Activated gamma-delta T cell treated with Interleukin-2 at 50 U/mL for 16 hours (primary cell): ENCODE measurements around the gene FARP1.
A peak's percentile ranks its signal among the peaks of the same experiment; 100 is the strongest.

ENCODE experiments used
- DNase-seq: peaks from one replicate; pipeline ENCODE4 v3.0.0-alpha.2; 2020

FARP1 gene

DNA sequence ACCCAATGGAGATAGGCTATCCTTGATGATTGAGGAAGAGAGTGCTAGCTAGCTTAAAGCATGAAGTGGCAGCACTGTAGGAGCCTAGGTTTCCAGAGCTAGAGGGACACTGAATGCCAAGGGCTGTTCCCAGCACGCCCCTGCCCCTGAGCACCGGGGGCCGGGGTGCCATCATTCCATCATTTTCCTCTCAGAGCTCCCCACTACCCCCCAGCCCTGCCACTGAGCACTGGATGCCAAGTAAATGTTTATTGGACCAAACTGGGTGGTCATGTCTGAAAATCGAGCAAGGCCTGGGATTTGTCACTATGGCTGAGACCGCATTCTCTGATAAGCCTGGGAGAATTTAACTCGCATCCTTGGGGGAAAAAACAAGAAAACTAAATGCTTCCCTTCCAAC lies 291.2 kb downstream of the FARP1 start:
- DNase-seq, result no peak

DNA sequence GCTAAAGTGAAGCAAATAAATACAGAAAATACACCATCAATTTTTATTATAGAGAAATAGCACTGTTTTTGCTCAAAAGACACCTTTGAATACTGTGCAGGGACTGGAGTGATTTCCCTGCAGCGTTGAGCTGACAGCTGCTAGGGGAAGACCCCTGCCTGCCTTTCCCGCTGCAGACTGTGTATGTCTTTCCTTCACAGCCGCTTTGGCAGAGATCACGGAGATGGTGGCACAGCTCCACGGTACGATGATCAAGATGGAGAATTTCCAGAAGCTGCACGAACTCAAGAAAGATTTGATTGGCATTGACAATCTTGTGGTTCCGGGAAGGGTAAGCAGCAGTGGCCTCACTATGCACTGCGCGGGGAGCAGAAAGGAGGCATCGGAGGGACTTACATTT lies 292.5 kb downstream of the FARP1 start:
- no peak for DNase-seq

GRCh38 chr13:98436233-98436910 lies 293.5 kb downstream of the FARP1 start:
- no peak for DNase-seq

- no peak for DNase-seq
Observed at GRCh38 chr13:98438246-98439125, 295.6 kb downstream of the FARP1 start.

DNA sequence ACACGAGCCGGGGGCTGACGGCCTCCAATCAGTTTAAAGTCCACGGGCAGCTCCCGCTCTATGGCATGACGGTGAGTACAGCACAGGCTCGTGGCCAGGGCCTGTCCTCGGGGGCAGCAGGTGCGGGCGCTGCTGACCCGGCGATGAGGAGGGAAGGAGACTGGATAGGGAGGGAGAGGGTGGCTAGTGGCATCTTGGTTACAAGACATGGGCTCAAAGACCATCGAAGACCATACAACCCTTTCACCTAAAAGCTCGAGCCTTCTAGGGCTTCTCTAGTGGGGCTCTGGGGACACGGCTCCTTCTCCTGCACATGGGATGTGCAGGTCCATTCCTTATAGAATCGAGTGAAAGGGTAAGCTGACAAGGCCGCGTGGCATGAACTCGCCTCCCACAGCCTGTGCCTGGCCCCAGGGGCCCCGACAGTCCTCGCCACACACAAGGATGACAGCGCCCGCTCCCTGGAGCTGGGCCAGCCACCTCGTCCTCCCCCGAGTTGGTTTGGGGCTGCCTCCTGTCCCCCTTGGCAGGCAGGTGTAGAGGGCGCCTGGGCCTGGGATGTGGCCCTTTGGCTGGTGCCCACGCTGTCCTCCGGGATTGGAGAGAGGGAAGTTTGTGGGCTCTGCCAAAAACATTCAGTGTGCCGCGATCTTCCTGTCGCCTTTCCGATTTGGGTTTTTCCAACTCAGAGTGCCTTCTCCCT lies 296.4 kb downstream of the FARP1 start:
- DNase-seq, result no peak

- no peak for DNase-seq
Observed at GRCh38 chr13:98439896-98440295, 297.0 kb downstream of the FARP1 start.

DNA sequence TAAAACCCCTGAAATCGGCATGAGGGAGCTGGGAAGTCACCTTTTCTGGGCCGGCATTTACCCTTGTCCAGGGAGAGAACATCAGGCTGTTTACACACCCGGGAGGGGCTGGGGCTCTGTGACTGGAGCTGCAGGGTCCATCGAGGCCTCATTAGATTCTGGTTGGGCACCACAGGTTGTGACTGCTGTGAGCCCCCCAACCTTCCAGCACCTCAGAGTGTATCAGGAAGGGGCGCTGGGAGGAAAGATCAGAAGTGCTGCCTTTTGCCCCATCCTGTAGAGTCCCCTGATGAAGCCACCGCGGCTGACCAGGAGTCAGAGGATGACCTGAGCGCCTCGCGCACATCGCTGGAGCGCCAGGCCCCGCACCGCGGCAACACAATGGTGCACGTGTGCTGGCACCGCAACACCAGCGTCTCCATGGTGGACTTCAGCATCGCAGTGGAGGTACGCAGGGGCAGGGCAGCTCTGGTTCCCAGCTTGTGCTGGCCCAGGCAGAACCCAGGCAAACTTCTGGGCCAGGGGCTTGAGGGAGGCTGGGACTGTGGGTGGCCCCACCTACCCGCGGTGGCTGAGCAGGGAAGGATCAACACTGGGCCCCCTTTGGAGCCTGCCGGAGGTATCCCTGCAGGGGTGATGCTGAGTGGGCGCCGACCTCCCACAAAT lies 297.6 kb downstream of the FARP1 start:
- no peak for DNase-seq

DNA sequence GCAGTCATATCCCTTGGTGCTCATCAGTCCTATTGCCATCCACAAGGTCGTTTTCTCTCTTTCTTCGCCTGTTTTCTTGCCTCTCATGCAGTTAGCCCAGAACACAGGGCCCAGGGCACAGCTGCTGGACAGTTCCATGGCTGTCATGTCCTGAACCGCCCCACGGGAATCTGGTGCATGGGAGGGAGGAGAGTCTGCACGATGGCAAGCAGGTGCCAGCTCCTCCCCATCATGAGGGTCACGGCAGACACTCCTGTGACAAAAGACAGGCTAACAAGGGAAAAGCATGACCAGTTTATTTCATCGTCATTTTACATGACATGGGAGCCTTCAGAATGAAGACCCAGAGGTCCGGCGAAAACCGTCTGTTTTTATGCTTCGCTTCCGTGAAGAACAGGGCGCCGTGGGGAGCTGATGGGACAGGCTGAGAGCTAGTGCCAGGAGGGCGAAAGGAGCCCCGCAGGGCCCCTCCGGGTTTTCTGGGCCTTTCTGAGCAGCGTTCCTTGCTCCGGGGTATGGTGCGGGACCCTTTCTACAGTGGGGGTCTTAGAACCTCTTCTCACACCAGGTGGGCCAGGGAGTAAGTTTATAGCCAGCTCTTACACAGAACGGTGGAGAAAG lies 298.3 kb downstream of the FARP1 start:
- DNase-seq, result no peak

DNA sequence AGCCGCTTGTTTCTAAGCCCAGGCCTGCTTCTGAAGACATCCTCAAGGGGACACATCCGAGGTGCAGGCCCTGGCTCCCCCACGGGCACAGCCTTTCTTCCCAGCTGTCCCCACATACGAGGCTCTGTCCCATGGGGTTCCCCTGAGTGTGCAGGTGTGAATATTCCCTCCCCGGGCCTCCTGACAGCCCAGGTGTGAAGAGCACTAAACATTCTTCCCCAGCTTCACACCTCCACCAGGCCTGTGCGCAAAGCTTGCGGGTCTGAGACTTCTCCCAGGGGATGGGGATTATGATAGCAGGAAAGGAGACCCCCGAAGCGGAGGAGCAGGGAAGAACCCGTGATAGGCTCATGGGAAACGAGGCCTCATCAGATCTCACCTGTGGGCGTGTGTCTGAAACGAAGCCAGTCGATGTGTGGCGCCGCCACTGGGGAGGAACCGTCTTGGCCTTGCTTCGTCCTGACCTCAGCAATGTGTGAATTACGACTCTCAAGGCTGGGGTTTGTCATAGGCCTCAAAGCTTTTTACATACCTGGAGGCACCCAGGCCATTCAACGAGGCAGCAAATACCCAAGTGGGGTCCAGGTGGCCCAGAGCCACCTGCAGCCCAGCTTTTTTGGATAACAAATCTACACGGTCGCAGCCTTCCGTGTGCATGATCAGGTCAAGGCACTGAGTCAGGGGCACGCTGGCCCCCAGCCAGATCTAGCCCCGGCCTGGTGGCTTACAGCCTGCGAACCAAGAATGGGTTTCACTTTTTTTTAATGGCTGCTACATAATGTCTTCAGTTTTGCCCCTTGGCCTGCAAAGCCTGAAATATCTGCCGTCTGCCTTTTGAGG lies 299.7 kb downstream of the FARP1 start:
- DNase-seq, result no peak

GRCh38 chr13:98443329-98443728 lies 300.4 kb downstream of the FARP1 start:
- no peak for DNase-seq

- DNase-seq, result no peak
Observed at GRCh38 chr13:98443800-98444325, 301.0 kb downstream of the FARP1 start.

GRCh38 chr13:98444381-98444780 lies 301.5 kb downstream of the FARP1 start:
- DNase-seq, result no peak

GRCh38 chr13:98445340-98446233 lies 302.7 kb downstream of the FARP1 start:
- DNase-seq, result peak; percentile 78

- DNase-seq, result no peak
Observed at GRCh38 chr13:98446234-98446621, 303.3 kb downstream of the FARP1 start.

DNA sequence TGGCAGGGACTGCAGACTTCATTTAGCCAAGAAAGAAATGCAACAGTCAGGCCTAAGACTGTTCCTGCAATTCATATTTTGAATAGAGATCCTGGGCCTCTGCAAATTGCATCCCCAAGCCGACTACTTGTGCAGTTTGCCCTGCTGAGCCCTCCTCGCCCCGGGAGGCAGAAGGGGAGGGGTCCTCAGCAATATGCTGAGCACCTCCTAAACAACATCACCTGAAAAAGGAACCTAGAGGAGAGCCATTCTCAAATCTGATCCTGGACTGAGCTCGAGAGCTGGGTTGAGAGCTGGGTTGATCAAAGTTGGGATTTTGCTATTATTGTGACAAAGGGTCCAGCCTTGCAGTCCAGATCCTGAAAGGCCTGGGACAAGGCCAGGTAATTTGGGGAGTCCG lies 304.2 kb downstream of the FARP1 start:
- DNase-seq, result no peak

DNA sequence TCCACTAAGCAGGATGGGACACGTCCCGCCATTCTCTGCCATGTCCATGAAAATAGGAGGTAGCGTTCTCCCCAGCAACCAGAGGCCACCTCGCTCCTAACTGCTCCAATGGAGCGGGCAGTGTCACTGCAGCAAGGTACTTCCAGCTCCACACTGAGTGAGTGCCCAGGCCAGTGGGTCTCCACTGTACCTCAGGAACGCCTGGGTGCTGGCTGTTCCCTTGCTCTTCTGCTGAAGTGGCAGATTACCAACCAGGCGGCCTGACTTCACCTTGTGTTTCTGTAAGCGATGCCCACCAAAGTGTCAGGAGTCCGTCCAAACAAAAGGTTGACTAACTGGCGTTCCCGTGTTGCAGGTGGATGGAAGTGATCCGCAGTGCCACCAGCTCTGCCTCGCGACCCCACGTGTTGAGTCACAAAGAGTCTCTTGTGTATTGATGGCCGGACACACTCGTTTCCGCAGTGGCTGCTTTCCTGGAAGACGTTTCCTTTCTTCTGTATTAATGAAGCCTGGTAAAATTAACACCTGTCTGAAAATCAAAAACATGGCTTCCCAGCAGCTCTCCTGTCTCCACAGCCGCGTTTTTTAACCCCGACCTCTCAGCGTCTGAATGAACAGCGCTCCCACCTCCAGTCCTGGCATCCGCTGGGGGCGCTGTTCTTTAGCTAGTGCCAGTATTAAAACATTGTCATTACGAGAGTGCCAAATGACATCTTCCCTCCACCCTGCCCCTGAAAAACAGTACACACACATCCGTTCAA lies 305.2 kb downstream of the FARP1 start:
- DNase-seq, result no peak

DNA sequence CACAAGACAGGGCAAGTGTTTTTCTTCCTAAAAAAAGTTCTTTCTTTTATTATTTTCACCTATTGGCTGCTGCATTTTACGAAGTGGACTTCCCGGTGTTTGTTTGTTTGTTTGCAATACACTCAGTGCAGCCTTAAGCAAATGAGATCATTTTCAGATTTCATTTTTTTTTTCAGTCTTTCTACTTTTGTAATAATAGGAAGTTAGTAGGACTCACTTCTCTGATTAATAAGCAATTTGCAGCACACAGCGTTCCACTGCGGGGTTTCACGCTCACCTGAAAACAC lies 305.7 kb downstream of the FARP1 start:
- no peak for DNase-seq

DNA sequence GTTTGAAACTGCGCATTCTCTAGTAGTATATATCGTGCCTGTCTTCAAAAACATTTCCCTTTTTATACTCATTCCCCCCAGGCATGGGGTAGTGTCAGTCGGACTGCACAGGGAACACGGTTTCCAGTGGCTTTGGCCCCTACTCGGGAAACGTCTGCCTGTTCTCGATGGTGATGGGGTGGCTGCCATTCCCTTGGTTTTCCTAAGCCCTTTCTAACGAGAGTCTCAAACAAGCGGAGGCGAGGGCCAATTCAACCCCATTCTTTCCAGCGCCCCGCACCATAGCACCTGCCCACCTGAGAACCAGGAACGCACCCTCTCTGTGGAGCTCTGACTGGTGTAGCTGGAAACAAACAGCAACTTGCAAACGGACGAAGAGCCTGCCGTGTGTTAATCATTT lies 306.4 kb downstream of the FARP1 start:
- no peak for DNase-seq

- DNase-seq, result no peak
Observed at GRCh38 chr13:98450026-98450425, 307.1 kb downstream of the FARP1 start.

DNA sequence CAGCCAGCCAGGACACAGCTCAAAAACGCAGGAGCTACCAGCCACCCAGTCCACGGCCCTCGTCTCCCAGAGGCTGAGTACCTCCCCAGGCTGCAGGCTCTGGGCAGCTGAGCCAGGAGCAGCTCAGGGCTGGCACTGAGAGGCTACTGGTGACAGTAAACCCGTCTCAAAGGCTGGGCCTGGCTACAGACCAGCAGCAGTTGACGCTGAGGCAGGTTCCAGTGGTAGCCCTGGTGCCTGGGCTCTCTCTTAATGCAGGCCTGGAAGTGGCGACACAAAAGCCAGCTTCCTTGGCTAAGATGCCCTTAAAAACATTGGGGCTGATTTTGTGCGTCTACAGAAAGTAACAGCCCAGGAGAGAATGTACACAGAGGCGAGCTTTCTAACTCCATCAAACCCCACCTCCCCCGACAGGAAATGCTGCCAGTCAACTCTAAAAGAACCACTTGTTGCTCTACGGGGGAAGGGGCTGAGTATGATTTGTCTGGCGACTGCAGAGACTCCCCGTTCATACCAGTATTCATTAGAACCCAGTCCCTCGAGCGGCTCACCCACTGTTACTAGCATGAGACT lies 307.7 kb downstream of the FARP1 start:
- no peak for DNase-seq
